ENCODE data around the gene KRTAP3-3.

KRTAP3-3 gene

DNA sequence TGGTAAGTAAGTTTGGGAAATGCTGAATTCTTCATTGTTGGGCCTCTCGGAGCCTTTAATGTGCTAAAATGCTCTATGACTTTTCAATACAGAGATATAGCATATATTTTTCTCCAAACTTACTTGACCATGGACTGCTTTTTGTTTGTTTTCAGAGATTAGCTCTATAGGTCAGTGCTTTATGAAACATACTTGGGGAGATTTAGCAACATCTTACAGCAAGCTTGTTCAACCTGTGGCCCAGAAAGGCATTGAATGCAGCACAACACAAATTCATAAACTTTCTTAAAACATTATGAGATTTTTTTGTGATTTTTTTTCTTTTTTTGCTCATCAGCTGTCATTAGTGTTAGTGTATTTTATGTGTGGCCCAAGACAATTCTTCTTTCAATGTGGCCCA, 16.0 kb upstream of the KRTAP3-3 start:
- H3K36me3 ChIP-seq (ENCODE audit: insufficient read depth): no peaks in the 10 kb centered on the region
- H3K4me3 ChIP-seq (IDR thresholded peaks at IDR 0.05; ENCODE audit: insufficient read depth, low read depth, low read length): no peak overlapping the region
- no peaks in the 10 kb centered on the region for H3K27me3 ChIP-seq (ENCODE audit: insufficient read depth, low read depth)
- TF ChIP-seq, protein P1, sequence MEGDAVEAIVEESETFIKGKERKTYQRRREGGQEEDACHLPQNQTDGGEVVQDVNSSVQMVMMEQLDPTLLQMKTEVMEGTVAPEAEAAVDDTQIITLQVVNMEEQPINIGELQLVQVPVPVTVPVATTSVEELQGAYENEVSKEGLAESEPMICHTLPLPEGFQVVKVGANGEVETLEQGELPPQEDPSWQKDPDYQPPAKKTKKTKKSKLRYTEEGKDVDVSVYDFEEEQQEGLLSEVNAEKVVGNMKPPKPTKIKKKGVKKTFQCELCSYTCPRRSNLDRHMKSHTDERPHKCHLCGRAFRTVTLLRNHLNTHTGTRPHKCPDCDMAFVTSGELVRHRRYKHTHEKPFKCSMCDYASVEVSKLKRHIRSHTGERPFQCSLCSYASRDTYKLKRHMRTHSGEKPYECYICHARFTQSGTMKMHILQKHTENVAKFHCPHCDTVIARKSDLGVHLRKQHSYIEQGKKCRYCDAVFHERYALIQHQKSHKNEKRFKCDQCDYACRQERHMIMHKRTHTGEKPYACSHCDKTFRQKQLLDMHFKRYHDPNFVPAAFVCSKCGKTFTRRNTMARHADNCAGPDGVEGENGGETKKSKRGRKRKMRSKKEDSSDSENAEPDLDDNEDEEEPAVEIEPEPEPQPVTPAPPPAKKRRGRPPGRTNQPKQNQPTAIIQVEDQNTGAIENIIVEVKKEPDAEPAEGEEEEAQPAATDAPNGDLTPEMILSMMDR (conservative IDR thresholded peaks at IDR 0.05; ENCODE audit: low read depth, low read length): no peak
- no peaks in the 10 kb centered on the region for H4K20me1 ChIP-seq (ENCODE audit: insufficient read depth)
- no peak overlapping the region for H3K9ac ChIP-seq
- no peak overlapping the region for H3K4me2 ChIP-seq
- H3K79me2 ChIP-seq (ENCODE audit: insufficient read depth, low read depth): no peaks in the 10 kb centered on the region
- H2AFZ ChIP-seq (ENCODE audit: low read depth): no peak overlapping the region
- H3K27ac ChIP-seq: no peak overlapping the region
- no peaks in the 10 kb centered on the region for H3K4me1 ChIP-seq (ENCODE audit: low read depth, poor library complexity, severe bottlenecking)

DNA sequence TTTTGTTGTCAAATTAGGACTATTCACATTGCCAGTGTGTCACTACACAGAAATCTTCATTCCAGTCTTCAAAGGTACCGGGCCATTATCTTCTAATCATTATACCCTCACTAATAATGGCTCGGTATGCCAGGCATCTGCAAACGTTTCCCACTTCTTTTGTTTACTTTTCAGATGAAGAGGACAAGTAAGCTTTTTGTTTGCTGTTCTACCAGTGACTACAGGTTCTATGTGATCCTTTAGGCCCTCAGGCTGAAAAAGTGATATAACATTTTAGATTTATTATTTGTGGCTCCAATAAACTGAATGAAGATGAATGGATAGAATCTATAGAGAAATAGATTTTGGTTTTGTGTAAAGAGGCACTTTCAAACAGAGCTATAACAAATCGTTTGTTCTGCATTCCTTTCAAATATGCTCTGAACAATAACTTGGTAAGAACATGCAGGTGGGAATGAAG, 15.4 kb upstream of the KRTAP3-3 start:
- H3K36me3 ChIP-seq (ENCODE audit: insufficient read depth): no peaks in the 10 kb centered on the region
- H4K20me1 ChIP-seq (ENCODE audit: insufficient read depth): no peaks in the 10 kb centered on the region
- H3K9ac ChIP-seq: no peak overlapping the region
- no peaks in the 10 kb centered on the region for H3K4me1 ChIP-seq (ENCODE audit: low read depth, poor library complexity, severe bottlenecking)
- H3K4me3 ChIP-seq (IDR thresholded peaks at IDR 0.05; ENCODE audit: insufficient read depth, low read depth, low read length): no peak overlapping the region
- TF ChIP-seq, protein P1 (conservative IDR thresholded peaks at IDR 0.05; ENCODE audit: low read depth, low read length): no peak
- no peaks in the 10 kb centered on the region for H3K27me3 ChIP-seq (ENCODE audit: insufficient read depth, low read depth)
- no peaks in the 10 kb centered on the region for H3K79me2 ChIP-seq (ENCODE audit: insufficient read depth, low read depth)
- no peak overlapping the region for H2AFZ ChIP-seq (ENCODE audit: low read depth)
- no peak overlapping the region for H3K4me2 ChIP-seq
- no peak overlapping the region for H3K27ac ChIP-seq

DNA sequence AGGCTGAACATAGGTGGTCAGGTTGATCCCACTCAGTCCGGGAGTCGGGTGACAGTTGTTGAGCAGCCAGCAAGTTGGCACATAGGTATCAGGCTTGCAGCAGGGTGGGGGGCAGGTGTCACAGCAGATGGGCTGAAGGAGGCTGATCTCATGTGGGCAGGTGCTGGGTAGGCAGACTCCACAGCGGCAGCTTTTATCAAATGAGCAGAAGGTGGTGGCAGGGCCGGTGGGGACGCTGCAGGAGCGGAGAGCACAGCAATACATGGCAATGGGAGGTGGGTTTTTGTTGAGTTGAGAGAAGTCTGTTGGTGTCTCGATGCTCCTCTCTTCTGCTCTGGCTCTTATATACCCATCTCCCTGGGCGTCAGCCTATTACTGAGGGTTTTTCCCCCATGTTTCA, 14.8 kb upstream of the KRTAP3-3 start, which contains the start of gene KRTAP3-1:
TSS of gene KRTAP3-1 (minus strand) at position 318 of the 400 bp plus-strand sequence. CDS start at position 264, 54 bp downstream.
- Histone ChIP-seq H2AFZ (ENCODE audit: low read depth) (no peak within 1 kb of the TSS), H4K20me1 (ENCODE audit: insufficient read depth) (no peaks in the 10 kb centered on the region), H3K27me3 (ENCODE audit: insufficient read depth, low read depth) (no peaks in the 10 kb centered on the region), H3K9ac (no peak within 1 kb of the TSS), H3K27ac (no peak within 1 kb of the TSS), H3K4me3 (IDR thresholded peaks at IDR 0.05; ENCODE audit: insufficient read depth, low read depth, low read length) (no peak within 1 kb of the TSS), H3K4me1 (ENCODE audit: low read depth, poor library complexity, severe bottlenecking) (no peaks in the 10 kb centered on the region), H3K4me2 (no peak within 1 kb of the TSS), H3K36me3 (ENCODE audit: insufficient read depth) (no peaks in the 10 kb centered on the region), H3K79me2 (ENCODE audit: insufficient read depth, low read depth) (no peaks in the 10 kb centered on the region)
- TF ChIP-seq, protein P1 (conservative IDR thresholded peaks at IDR 0.05; ENCODE audit: low read depth, low read length): no peak

DNA sequence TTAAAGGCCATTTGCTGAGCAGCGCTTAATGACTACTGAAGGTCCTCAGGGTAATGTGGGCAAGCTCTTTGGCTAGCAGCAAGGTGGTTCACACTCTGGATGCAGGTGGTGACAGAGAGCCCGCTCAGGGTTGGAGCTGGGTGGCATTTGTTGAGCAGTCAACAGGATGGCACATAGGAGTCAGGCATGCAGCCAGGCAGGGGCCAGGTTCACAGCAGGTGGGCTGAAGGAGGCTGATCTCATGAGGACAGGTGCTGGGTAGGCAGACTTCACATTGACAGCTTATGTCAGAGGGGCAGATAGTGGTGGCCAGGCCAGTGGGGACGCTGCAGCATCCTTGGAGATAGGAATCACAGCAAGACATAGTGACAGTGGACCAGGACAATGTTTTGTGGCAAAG, 10.4 kb upstream of the KRTAP3-3 start:
- Histone ChIP-seq H3K4me2 (no peak overlapping the region), H3K4me1 (ENCODE audit: low read depth, poor library complexity, severe bottlenecking) (no peaks in the 10 kb centered on the region), H3K4me3 (IDR thresholded peaks at IDR 0.05; ENCODE audit: insufficient read depth, low read depth, low read length) (no peak overlapping the region), H3K9ac (no peak overlapping the region), H3K27me3 (ENCODE audit: insufficient read depth, low read depth) (no peaks in the 10 kb centered on the region), H2AFZ (ENCODE audit: low read depth) (no peak overlapping the region), H3K36me3 (ENCODE audit: insufficient read depth) (no peaks in the 10 kb centered on the region), H4K20me1 (ENCODE audit: insufficient read depth) (no peaks in the 10 kb centered on the region), H3K79me2 (ENCODE audit: insufficient read depth, low read depth) (no peaks in the 10 kb centered on the region), H3K27ac (no peak overlapping the region)
- TF ChIP-seq, protein P1 (conservative IDR thresholded peaks at IDR 0.05; ENCODE audit: low read depth, low read length): no peak
